ENCODE results near the gene UQCR10.

Gene UQCR10

DNA sequence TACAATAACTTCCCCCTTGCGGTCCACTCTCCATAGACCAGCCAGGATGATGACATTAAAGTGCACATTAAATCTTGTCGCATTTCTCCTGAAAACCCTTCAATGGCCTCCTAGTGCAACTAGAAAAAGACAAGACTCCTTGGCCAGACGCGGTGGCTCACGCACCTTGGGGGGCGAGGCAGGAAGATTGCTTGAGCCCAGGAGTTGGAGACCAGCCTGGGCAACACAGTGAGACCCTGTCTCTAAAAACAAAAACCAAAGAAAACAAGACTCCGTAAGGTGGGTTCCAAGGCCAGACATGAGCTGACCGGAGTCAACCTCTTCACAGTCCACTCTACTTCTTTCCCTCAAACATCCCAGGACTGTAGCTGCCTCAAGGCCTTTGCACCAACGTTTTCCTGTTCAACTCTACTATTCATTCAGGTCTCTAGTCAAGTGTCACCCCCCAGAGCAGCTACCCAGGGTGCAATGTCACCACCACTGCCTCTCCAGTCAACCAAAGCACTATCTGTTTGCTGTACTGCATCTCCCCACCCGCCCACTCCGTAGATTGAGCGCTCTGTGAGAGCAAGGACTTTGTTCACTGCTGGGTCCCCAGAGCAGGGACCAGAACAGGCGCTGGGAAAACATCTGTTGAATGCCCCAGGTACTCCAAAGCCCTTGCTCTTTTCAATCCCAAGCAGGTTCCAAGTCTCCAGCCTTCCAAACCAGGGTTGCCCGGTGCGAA, 1.1 kb upstream of the UQCR10 start:
- DNase-seq, result peak; percentile 22

DNA sequence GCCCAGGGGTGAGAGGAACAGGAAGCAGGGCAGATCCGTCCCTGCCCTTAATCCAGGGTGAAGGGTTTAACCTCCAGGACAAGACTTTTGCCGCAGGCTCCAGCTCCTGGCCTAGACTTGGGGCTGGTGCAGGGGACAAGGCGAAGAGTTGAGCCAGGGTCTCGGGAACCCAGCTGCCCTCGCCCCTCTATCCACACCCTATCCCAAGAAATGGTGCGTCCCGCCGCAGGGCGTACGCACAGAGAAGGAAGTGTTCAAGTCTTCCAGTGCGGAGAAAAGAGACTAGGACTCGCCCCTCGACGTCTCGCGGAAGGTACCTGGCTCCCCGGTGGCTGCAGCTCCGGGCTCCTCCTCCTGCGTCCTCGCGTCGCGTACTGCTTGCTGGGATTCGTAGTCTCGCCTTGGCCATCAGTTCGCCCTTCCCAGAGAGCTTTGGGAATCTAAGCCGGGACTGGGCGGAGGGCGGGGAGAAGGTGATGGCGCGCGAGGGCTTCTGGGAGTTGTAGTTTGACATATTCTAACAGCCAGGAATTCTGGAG, 468 bp upstream of the UQCR10 start, which contains the start of gene ZMAT5:
Gene ZMAT5, minus strand, starts transcription at position 376 of the 539 bp plus-strand sequence. CDS start 18,463 bp downstream, outside the sequence.
- peak; percentile 95 for DNase-seq

DNA sequence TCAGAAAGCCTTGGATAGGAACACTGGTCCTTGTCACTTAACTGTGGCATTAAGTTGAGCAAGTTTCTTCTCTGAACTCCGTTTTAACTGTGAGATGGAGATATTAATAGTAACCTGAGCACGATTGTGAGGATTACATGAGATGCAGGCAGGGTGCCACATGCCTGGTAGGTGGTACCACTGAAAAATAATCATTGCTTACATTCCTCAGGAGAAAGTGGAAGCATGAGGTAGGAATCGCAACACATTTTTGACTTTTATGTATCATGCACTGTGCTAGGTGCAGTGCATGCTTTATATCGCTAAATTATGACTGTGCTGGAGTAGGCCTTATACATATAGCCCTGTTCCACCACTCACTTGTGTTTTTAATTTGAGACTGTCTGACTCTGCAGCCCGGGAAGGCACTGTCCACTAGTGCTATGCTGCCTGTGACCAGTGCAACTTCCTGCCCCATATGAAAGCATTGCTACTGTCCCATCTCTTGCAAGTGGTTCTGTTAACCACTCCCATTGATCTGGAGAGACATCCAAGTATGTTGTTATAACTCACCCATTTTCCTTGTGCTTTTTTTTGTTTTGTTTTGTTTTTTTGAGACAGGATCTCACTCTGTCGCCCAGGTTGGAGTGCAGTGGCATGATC, 1.0 kb downstream of the UQCR10 start:
- DNase-seq, result no peak

DNA sequence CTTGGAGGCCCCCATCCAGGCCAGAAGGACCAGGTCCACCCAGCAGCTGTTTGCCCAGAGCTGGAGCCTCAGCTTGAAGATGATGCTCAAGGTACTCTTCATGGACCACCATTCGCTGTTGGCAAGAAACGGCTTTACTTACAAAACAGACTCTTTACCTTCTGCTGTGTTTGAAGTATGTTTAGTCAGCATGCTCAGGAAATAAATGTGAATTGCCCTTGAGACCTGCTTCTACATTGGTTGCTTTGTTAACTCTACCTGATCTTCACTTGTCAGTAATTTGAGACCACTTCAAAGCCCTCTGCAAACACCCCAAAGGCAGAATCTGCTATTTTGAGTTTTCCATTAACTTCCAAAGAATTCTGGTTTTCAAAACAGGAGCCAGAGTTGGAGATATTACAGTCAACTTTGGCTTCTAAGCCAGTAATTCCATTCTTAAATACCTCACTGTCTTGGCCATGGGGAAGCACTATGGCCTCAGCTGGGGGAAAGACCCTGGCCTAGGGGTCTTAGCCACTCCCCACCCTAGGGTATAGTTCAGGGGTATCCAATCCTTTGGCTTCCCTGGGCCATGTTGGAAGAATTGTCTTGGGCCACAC, 2.7 kb downstream of the UQCR10 start:
- no peak for DNase-seq

DNA sequence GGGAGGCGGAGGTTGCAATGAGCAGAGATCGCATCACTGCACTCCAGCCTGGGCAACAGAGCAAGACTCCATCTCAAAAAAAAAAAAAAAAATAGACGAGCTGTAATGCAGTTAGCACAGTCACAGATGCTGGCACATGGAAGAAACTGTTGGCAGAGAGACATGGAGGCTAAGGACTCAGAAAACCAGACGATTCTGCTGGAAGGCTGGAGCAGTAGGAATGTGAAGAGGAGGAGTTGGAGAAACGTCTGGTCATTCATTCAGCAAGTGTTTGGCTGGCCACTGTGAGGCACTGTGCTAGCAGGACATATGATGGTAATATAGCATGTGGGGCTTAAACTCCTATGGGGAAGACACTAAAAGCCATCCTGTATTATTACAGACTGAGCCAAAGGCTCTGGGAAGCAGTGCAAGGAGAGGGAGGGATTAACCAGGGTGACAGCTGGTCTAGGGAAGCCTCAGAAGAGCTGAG, 5.0 kb downstream of the UQCR10 start:
- DNase-seq, result no peak

DNA sequence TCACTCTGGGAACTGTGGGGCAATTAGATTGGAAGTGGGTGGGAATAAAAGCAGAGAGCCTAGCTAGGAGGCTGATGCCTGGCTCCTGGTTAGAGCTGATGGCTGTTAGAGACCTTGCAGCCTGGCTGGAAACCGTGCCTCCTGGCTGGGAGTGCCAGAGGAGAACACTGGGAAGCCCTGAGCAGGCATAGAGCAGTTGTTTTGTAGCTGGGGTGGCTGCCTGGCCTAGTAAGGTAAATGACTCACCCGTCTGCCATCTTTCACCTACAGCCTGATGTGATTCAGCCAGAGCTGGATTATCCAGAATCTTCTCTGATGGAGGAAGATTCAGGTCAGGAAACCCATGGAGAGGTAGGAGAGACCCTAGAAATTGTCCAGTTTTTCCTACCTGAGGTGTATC, 6.1 kb downstream of the UQCR10 start:
- DNase-seq, result no peak

DNA sequence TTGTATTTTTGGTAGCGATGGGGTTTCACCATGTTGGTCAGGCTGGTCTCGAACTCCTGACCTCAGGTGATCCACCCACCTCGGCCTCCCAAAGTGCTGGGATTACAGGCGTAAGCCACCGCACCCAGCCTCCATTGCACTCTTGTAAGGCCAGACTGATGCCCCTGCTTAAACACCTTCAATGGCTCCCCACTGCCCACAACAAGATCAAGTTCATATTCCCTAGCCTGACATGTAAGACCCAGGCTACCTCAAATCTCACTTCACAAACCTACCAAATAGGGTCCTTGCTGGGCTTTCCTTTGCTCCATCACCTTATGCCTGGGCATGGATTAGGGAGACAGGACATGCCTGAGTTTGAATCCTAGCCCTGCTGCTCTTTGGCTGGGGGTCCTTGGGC, 13.1 kb downstream of the UQCR10 start:
- DNase-seq, result no peak

DNA sequence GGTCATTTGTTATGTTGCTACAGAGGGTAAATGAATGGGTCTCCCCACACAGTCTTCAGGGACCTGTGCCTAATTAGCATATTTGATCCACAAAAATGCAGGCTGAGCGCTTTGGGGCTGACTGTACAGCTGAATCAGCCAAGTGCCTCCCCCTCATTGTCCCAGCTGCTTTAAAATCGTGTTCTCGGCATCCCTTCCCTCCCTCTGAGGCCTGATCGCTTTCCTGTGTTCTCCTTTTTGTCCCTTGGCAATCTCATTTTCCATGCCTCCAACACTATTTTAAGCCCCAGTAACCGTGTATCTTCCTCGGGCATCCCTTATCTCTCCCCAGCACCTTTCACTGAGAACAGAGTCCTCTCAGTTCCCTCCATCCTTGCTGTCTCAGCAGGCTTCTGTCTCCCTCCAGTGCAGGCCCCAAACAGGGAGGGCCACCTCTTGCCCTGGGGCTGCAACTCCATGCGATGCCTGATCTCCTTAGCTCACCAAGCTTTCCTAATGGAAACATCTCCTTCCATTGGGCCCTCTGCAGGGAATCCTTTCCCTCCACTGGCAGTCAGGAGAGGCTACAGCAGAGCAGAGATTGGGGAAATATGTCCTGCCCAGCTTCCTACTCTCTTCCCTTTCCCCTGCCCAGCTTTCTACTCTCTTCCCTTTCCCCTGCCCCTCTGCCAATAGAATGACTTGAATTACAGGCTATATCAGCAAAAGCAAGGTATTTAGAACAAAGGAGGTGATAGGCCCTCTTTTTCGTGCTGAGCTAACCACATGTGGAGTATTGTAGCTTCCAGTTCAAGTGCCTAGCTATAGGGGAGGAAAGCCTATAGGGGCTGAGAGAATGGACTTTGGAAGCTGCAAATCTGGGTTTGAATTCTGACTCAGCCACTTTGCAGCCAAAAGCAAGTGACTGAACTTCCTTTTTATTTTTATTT, 13.8 kb downstream of the UQCR10 start:
- no peak for DNase-seq

DNA sequence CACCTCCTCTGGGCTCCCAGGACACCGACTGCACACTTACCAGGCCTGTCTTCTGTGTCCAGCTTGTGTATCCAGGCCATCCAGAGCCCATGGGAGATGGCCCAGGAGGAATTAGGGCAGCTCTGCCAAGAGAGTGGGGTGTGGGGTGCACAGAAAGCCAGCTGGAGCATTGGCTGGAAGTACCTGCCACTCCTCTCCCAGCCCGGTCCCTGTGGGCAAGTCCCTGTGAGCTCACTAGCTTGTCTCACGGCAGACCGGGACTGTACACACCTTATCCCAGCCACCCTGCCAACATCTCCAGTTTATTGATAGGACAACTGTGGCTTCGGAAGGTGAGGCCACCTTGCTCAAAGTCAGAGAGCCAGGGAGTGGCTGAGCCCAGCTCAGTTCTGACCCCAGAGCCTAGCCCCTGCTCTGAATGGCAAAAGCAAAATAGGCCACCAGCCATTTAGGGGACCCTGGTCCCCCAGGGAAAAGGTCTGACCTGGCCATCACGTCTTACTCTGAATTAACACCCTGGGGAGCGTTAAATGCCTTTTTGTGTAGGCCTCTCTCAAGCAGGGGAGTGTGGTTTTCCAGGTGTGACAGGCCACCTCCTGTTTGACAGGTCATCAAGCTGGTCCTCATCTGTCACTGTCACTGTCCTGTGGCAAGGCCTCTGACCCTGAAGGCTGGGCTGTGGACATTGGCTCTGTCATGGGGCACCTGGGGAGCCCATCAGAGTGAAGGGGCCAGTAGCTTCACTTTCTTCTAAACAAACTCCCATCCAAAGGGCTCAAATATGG, 15.1 kb downstream of the UQCR10 start:
- no peak for DNase-seq

DNA sequence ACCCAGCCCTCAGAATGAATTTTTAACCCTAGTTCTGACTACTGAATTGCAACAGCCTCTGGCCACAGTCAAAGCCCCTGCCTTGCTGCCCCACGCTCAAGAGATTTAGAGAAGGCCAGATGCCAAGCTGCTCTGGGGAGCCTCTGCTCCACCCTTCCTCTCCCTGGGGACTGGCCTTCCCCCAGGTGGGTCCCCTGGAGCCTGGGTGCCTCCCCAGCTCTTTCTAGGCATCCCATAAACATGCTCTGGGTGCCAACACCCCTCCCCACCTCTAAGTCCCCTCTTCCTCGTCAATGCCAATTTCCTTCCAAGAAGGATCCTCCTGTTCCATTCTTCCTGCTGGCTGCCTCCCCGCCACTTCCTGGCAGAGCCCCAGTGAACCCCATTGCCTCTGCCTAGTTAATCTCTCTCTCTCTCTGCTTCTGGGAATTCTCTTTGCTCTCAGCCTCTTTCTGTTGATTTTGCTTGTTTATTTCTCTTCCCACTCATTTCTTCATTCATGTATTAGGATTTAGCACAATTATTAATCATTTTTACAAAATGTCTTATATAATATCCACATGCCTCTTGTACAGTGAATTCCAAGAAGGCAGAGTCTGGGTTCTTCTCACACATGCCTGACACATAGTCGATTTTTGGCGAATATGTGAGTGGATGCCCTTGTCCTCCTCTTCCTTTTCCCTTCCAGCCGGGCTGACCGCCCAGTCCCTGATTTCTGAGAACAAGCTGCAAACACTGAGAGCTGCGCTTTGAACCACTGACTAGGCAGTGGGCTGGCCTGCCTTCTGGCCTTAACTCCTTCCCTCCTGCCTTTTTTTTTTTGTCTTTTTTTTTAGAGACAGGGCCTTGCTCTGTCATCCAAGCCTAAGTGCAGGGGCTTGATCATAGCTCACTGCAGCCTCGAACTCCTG, 17.5 kb downstream of the UQCR10 start:
- no peak for DNase-seq

DNA sequence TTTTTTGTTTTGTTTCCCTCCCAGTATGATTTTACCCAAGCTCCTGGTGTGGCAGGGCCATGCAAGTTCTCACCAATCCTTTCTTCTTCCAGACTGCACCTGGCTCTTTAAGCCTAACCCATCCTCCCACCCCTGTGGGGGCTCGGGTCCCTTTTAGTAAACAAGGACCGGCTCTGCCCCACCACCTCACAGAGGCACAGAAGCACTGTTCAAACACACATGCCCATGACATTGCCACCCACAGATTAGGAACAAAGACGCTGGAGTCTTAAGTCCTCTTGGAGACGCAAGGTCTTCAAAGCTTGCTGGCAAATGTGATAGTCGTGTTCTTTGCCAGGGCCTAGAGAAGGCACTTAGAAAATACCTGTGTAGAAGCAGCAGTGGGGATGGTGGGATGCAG, 18.9 kb downstream of the UQCR10 start:
- no peak for DNase-seq

DNA sequence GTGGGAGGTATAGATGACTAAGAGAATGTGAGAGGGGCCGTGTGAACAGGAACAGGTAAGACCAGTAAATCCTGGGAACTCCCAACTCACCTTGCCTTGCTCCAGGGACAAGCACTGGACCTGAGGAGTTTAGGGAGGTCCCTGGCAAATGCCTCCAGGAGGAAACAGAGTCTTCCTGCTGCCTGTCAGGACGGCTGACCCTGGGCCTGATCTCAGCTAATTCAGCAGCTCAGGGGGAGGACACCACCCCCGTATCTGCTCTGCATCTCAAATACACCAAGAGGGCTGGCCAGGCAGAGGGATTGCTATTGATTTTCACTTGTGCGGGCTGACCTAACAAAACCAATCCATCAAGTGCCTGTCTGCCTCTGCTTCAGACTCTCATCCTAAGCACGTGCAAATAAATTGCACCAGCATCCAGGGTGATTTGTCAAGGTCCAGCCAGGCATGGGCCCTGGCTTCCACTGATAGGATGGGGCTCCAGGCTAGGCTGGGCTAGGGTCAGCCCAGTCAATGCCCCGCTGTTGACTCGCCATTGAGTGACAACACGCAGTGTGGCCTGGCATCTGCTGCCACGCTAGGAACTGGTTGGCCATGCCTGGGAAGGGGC, 20.3 kb downstream of the UQCR10 start:
- no peak for DNase-seq

DNA sequence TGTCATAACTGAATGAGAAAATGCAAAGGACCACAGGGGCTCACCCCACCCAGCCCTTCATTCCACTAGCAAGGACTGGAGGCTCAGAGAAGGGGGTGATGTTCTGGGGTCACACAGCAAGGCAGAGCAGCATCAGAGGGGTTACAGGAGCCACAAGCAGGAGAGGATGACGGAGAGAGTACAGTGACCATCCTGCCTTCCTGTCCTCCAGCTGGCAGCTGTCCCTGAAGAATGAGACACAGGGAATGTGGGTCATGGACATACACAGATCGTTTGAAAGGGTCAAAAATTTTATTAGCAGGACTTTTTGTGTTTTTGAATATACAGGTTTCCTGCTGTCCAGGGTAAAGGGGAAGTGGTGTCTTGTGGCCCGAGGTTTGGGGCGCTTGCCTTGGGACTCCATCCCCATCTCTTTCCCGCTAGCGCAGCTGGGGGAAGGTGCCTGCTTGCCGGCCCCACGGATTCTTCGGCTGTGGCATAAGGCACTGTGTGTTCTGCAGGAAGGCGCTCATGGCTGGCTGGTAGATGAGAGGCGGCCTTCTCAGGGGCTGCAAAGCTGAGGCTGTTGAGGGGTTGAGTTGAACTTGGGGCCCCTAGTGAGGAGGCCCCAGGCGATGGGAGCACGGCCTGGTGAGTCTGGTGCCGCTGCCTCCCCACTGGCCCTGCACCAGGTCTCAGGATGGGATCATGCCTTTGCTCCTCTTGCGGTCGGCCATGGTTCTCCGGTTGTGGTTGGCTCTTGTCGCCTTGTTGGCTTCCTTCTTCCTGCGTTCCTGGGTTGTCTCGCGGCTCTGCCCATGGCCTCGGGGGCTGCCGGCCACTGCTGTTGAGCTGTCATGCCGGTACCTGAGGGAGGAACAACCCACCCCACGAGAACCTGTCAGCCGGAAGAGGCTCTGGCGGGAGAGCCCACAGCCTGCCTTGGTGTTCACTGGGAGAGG, 21.4 kb downstream of the UQCR10 start:
- no peak for DNase-seq

DNA sequence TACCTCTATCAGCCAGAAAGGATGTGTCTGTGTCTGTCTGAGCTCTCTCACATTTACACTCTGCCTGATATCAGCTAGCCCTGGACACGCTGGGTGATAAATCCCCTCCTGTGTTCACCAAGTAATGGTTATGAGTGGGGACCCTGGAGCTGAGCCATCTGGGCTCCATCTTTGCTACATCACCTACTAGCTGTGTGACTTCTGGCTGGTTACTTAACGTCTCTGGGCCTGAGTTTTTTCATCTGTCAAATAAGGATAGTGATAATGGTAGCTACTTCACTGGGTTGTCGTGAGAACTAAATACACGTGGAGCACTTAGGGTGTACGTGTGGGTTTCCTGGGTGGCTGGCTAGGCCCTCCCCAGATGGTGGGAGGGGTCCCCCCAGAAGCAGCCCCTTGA, 22.9 kb downstream of the UQCR10 start:
- no peak for DNase-seq

DNA sequence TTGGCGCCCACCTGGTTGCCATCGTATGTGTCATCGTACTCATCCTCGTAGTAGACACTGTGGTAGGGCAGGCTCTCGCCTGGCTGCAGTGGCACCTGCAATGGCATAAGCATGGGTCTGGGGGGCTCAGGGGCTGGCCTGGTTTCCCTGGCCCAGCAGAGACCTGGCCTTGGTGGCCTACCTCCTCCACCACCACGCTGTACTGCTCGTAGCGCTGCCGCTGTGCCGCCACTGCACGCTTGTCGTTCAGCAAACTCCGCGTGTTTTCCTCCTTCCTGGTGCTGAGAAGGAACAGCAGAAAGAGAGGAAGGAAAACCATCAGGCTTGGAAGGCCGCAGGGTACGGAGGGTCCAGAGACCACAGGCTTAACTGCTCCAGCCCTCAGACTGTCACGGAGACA, 26.2 kb downstream of the UQCR10 start:
- DNase-seq, result no peak

DNA sequence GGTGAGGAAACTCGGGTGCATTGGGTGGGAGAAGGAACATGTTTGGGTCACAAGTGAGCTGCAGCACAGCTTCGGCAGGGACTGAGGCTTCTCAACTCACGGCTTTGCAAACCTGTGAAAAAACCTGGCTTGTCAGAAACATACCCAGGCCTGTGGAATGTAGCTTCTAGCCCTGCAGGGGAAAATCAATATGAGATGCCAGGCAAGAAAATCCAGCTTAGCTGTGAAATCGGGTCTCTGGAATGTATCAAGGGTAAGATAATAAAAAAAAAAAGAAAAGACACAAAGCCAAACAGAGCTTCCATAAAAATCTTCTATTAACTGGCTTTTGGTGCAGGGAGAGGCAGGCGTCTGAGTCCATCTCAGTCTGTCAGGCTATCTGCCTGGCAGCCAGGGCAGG, 28.5 kb downstream of the UQCR10 start:
- no peak for DNase-seq

DNA sequence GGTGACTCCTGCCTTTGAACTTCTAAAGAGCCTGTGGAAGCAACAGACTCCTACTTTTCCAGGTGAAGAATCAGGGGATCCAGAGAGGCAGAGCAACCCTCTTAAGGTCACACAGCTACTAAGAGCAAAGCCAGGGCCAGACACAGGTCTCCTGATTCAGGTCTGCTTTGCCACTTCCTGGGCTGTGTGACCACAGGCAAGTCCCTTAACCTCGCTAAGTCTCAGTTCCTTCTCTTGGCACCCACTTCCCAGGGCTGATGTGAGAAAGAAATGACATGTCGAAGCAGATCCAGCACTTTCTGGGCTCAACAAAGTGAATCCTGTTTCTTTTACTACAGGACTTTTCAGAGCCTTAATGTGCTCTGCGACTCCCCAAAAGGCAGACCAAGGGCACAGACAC, 30.2 kb downstream of the UQCR10 start:
- DNase-seq, result no peak

DNA sequence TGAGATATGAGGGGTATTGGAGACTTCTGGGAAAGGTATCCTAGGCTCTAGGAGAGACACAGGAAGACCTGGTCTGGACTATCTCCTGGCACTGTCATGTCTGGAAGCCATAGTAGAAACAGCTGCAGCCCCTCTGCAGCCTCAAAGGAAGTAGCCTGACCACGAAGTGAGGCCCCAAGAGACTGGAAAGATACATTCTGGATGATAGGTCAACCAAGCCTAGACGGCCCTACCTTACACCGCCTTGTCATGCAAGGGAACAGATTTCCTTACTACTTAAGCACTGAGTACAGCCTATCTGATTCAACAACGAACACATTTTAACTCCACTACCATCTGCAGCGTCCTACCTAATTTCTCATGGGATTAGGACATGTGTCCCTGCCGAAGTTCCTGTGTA, 31.1 kb downstream of the UQCR10 start:
- no peak for DNase-seq

DNA sequence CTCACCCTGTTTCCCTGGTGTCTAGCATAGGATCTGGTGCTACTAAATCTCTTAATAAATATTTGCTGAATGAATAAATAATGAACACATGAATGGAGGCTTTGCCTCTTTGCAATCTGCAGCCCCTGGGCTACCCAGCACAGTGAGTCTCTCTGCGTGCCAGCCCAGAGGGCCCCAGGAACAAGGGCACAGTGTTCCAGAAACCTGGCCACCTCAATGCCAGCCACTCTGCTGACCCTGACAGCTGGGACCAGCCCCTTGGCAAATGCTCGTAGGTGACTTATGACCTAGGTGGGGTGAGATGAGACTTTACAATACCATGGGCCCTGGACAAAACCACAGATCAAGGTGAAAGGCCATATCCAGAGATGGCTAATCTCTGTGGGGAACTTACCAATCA, 31.6 kb downstream of the UQCR10 start:
- DNase-seq, result no peak

All from NCI-H1105 treated with DMSO at 0.1 percent for 48 hours (cell line).